GM12801 (cell line): ENCODE data around the gene CDH20.

Experiments used
- CTCF ChIP-seq: IDR thresholded peaks from one replicate; pipeline ENCODE4 v1.5.1; 2011; ENCODE audit warnings: control low read depth; ENCODE audit not compliant: insufficient read length; ENCODE audit errors: extremely low read depth

The CDH20 gene

GRCh38 chr18:61368001-61368400 lies 34.8 kb downstream of the CDH20 start:
- TF ChIP-seq CTCF: no peak

- no peak for TF ChIP-seq CTCF
These were observed 37.9 kb downstream of the CDH20 start for GRCh38 chr18:61371111-61371510.

GRCh38 chr18:61379827-61380226 lies 46.6 kb downstream of the CDH20 start:
- no peak for TF ChIP-seq CTCF

GRCh38 chr18:61388010-61388409 lies 54.8 kb downstream of the CDH20 start:
- no peak for TF ChIP-seq CTCF

GRCh38 chr18:61394983-61395382 lies 61.8 kb downstream of the CDH20 start:
- no peak for TF ChIP-seq CTCF

- no peak for TF ChIP-seq CTCF
These were observed 64.0 kb downstream of the CDH20 start for GRCh38 chr18:61397222-61397621.

GRCh38 chr18:61398961-61399705 lies 65.9 kb downstream of the CDH20 start:
- no peak for TF ChIP-seq CTCF
